Endodermal cell (in vitro differentiated cells): ENCODE measurements around the gene CALR3. TPM values are rescaled to one million over a fixed set of nuclear protein-coding genes. Genes with fewer than 3 reads are reported as not detected.

ENCODE experiments used
- DNase-seq: peaks from one replicate; pipeline ENCODE4 v3.0.0-alpha.2; 2017
- H3K27ac ChIP-seq: 2 replicates; pipeline ENCODE4 v1.5.1; 2013; ENCODE audit warnings: mild to moderate bottlenecking, low read depth, low read length, moderate library complexity
- H3K27me3 ChIP-seq: 2 replicates; pipeline ENCODE4 v1.6.1; 2013; ENCODE audit warnings: mild to moderate bottlenecking, low read length, moderate library complexity; ENCODE audit not compliant: insufficient read depth, control insufficient read depth, poor library complexity, severe bottlenecking
- H3K36me3 ChIP-seq: 2 replicates; pipeline ENCODE4 v1.7.0; 2013; ENCODE audit warnings: mild to moderate bottlenecking, low read length, moderate library complexity; ENCODE audit not compliant: control insufficient read depth, insufficient read depth
- H3K4me1 ChIP-seq: one replicate; pipeline ENCODE4 v1.7.0; 2013; ENCODE audit warnings: low read length; ENCODE audit not compliant: control insufficient read depth, insufficient read depth
- H3K4me3 ChIP-seq: 2 replicates; pipeline ENCODE4 v1.5.1; 2013; ENCODE audit warnings: mild to moderate bottlenecking, low read length, moderate library complexity
- H3K9ac ChIP-seq: 2 replicates; pipeline ENCODE4 v1.6.1; 2013; ENCODE audit warnings: mild to moderate bottlenecking, low read length, moderate library complexity; ENCODE audit not compliant: poor library complexity, severe bottlenecking; ENCODE audit errors: extremely low read depth
- H3K9me3 ChIP-seq: 2 replicates; pipeline ENCODE4 v1.6.1; 2013; ENCODE audit warnings: mild to moderate bottlenecking, low read length, moderate library complexity; ENCODE audit not compliant: control insufficient read depth
- H3K27ac Mint-ChIP-seq: 2 replicates; pipeline ENCODE4 v1.8.0; 2020; ENCODE audit warnings: mixed read lengths
- H3K27me3 Mint-ChIP-seq: 2 replicates; pipeline ENCODE4 v1.8.0; 2021; ENCODE audit warnings: mild to moderate bottlenecking, mixed read lengths; ENCODE audit not compliant: insufficient read depth
- H3K36me3 Mint-ChIP-seq: 2 replicates; pipeline ENCODE4 v1.8.0; 2020; ENCODE audit warnings: low read depth, mixed read lengths
- H3K4me1 Mint-ChIP-seq: 2 replicates; pipeline ENCODE4 v1.8.0; 2020; ENCODE audit warnings: mixed read lengths
- H3K4me3 Mint-ChIP-seq: 2 replicates; pipeline ENCODE4 v1.8.0; 2020; ENCODE audit warnings: mild to moderate bottlenecking, moderate library complexity, mixed read lengths
- H3K9me3 Mint-ChIP-seq: 2 replicates; pipeline ENCODE4 v1.8.0; 2020; ENCODE audit warnings: mild to moderate bottlenecking, mixed read lengths
- CTCF ChIP-seq: fragments of 200-600 bp; sonication (generic); conservative IDR thresholded peaks from 2 replicates; pipeline ENCODE4 v1.5.0; 2021; ENCODE audit warnings: antibody characterized with exemption, mild to moderate bottlenecking
- WGBS, 2 experiments: methylation state at CpG; one replicate each; pipeline versions ENCODE4 v1.1.5 to v1.1.7; 2013; ENCODE audit warnings: missing lambda C conversion rate in 2 of 2, mixed read lengths in 1 of 2; ENCODE audit not compliant: insufficient coverage in 1 of 2, insufficient read length in 1 of 2; 5-methylcytosine and 5-hydroxymethylcytosine counted together
- total RNA-seq, 2 donors: library from RNA; stranded (reverse); fragmentation: NEBNext Ultra II Directional in 1 of 2; extraction: Animal tissue kit (Norgen Biotek cat#: 25700) in 1 of 2; gene quantifications; 2 replicates in 1 of 2; 3 replicates in 1 of 2; pipeline ENCODE4 v1.2.1, GENCODE V29; 2021

The CALR3 gene
- total RNA-seq, 2 donors from 2014 or later, result 0.27 TPM; not detected in 1

GRCh38 chr19:16535381-16535780, 39.4 kb upstream of the CALR3 start:
- no peak overlapping the region for H3K4me3 ChIP-seq
- H3K9ac ChIP-seq, result no peak overlapping the region
- H3K27ac Mint-ChIP-seq, result no peak overlapping the region
- no peaks in the 10 kb centered on the region for H3K27me3 Mint-ChIP-seq
- H3K4me1 Mint-ChIP-seq, result no peaks in the 10 kb centered on the region
- no peak overlapping the region for H3K27ac ChIP-seq
- no peak for TF ChIP-seq CTCF
- H3K36me3 Mint-ChIP-seq, result peaks cover 76% of the 10 kb centered on the region
- DNase-seq, result no peak
- no peaks in the 10 kb centered on the region for H3K9me3 Mint-ChIP-seq
- H3K27me3 ChIP-seq, result no peaks in the 10 kb centered on the region
- WGBS, 2 experiments, result 93 to 96% methylated on average over 3 to 18 of the region's 18 CpGs
- H3K4me3 Mint-ChIP-seq, result no peak overlapping the region
- H3K4me1 ChIP-seq, result no peaks in the 10 kb centered on the region
- peaks cover 82% of the 10 kb centered on the region for H3K36me3 ChIP-seq
- no peaks in the 10 kb centered on the region for H3K9me3 ChIP-seq

- no peak for TF ChIP-seq CTCF
- no peaks in the 10 kb centered on the region for H3K4me1 Mint-ChIP-seq
- Histone ChIP-seq H3K9me3 (no peaks in the 10 kb centered on the region), H3K27ac (no peak overlapping the region), H3K36me3 (peaks cover 83% of the 10 kb centered on the region), H3K4me1 (no peaks in the 10 kb centered on the region), H3K27me3 (no peaks in the 10 kb centered on the region), H3K4me3 (no peak overlapping the region), H3K9ac (no peak overlapping the region)
- no peaks in the 10 kb centered on the region for H3K27me3 Mint-ChIP-seq
- H3K4me3 Mint-ChIP-seq, result no peak overlapping the region
- DNase-seq, result no peak
- 95 to 98% methylated on average over 43 to 47 of the region's 47 CpGs for WGBS, 2 experiments
- H3K27ac Mint-ChIP-seq, result no peak overlapping the region
- no peaks in the 10 kb centered on the region for H3K9me3 Mint-ChIP-seq
- peaks cover 80% of the 10 kb centered on the region for H3K36me3 Mint-ChIP-seq
These were observed 36.7 kb upstream of the CALR3 start for GRCh38 chr19:16532440-16533234.

- Mint-ChIP-seq H3K36me3 (peaks cover 76% of the 10 kb centered on the region), H3K27ac (no peak overlapping the region), H3K4me1 (no peaks in the 10 kb centered on the region), H3K9me3 (no peaks in the 10 kb centered on the region), H3K27me3 (no peaks in the 10 kb centered on the region), H3K4me3 (no peak overlapping the region)
- H3K27ac ChIP-seq, result no peak overlapping the region
- TF ChIP-seq CTCF, result no peak
- WGBS, 2 experiments, result 96 to 98% methylated on average over 8 to 12 of the region's 12 CpGs
- H3K36me3 ChIP-seq, result peaks cover 91% of the 10 kb centered on the region
- no peaks in the 10 kb centered on the region for H3K27me3 ChIP-seq
- H3K9me3 ChIP-seq, result no peaks in the 10 kb centered on the region
- H3K4me3 ChIP-seq, result no peak overlapping the region
- H3K4me1 ChIP-seq, result no peaks in the 10 kb centered on the region
- H3K9ac ChIP-seq, result no peak overlapping the region
- no peak for DNase-seq
These were observed 35.4 kb upstream of the CALR3 start for GRCh38 chr19:16531380-16531669.
